IMR-90 (cell line): ENCODE results near the gene ABTB1.

Experiments
- CEBPB ChIP-seq: IDR thresholded peaks from 2 replicates; pipeline ENCODE4 v1.6.1; 2012; ENCODE audit warnings: low read depth, low read length, improper control_type of control experiment
- CHD1 ChIP-seq: IDR thresholded peaks from 2 replicates; pipeline ENCODE4 v1.6.1; 2012; ENCODE audit warnings: low read depth, low read length, improper control_type of control experiment
- MAZ ChIP-seq: IDR thresholded peaks from 2 replicates; pipeline ENCODE4 v1.6.1; 2012; ENCODE audit warnings: low read depth, mild to moderate bottlenecking, low read length, improper control_type of control experiment, moderate library complexity, borderline replicate concordance
- POLR2A ChIP-seq: IDR thresholded peaks from 2 replicates; pipeline ENCODE4 v1.6.1; 2012; ENCODE audit warnings: mild to moderate bottlenecking, low read depth, low read length
- RFX5 ChIP-seq: IDR thresholded peaks from 2 replicates; pipeline ENCODE4 v1.8.0; 2012; ENCODE audit warnings: low read depth, mild to moderate bottlenecking, low read length, moderate library complexity
- SMC3 ChIP-seq: fragments of 150-350 bp; IDR thresholded peaks from 2 replicates; pipeline ENCODE4 v1.6.1; 2016; ENCODE audit warnings: low read depth, mild to moderate bottlenecking, antibody characterized with exemption, low read length, moderate library complexity
- TF ChIP-seq, protein P1 (sequence below): conservative IDR thresholded peaks from 2 replicates; pipeline ENCODE4 v1.5.1; 2012; ENCODE audit warnings: mild to moderate bottlenecking, low read depth, low read length, improper control_type of control experiment
- TF ChIP-seq, protein P2 (sequence below): fragments of 150-350 bp; IDR thresholded peaks from 2 replicates; pipeline ENCODE4 v1.6.1; 2017; ENCODE audit warnings: mild to moderate bottlenecking, antibody characterized with exemption, low read length, low read depth

DNA sequence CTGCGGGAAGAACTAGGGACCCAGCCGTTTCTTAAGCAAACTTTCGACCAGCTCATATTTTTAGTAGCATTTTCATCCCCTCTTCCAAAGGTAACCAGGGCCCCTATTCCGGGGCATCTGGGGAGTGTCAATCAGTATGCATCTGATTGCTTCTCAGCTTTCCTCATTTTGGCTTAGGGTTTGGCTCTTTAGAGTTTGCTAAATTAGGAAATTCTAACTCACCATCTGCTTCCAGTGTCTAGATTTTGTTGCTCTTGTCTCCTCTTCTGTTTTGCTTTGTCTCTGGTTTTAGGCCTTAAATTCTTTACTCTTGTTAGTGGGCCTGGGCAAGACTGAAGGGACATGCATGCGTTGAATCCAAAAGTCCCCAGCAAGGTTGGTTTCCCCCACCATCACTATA, 9.6 kb upstream of the ABTB1 start:
- TF ChIP-seq POLR2A (no peak), SMC3 (no peak), CEBPB (no peak), RFX5 (no peak), CHD1 (no peak), MAZ (no peak)
- TF ChIP-seq, protein P1, sequence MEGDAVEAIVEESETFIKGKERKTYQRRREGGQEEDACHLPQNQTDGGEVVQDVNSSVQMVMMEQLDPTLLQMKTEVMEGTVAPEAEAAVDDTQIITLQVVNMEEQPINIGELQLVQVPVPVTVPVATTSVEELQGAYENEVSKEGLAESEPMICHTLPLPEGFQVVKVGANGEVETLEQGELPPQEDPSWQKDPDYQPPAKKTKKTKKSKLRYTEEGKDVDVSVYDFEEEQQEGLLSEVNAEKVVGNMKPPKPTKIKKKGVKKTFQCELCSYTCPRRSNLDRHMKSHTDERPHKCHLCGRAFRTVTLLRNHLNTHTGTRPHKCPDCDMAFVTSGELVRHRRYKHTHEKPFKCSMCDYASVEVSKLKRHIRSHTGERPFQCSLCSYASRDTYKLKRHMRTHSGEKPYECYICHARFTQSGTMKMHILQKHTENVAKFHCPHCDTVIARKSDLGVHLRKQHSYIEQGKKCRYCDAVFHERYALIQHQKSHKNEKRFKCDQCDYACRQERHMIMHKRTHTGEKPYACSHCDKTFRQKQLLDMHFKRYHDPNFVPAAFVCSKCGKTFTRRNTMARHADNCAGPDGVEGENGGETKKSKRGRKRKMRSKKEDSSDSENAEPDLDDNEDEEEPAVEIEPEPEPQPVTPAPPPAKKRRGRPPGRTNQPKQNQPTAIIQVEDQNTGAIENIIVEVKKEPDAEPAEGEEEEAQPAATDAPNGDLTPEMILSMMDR, result no peak
- TF ChIP-seq, protein P2, sequence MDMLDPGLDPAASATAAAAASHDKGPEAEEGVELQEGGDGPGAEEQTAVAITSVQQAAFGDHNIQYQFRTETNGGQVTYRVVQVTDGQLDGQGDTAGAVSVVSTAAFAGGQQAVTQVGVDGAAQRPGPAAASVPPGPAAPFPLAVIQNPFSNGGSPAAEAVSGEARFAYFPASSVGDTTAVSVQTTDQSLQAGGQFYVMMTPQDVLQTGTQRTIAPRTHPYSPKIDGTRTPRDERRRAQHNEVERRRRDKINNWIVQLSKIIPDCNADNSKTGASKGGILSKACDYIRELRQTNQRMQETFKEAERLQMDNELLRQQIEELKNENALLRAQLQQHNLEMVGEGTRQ, result no peak
